ENCODE results near the gene C10orf105. TPM values are rescaled to one million over a fixed set of nuclear protein-coding genes. Genes with fewer than 3 reads are reported as not detected.
A peak's percentile ranks its signal among the peaks of the same experiment; 100 is the strongest.

Gene C10orf105, protein sequence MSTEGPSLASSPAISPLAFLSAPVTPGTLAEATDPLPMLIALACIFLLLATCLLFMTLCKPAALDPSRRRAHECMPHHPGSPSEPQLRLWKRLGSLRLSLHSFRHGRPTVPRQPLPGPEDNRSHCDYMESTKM
- total RNA-seq, result under 1 TPM; 0.14 to 0.52 (median 0.40) TPM
- 0.25 TPM for total RNA-seq (2013)

DNA sequence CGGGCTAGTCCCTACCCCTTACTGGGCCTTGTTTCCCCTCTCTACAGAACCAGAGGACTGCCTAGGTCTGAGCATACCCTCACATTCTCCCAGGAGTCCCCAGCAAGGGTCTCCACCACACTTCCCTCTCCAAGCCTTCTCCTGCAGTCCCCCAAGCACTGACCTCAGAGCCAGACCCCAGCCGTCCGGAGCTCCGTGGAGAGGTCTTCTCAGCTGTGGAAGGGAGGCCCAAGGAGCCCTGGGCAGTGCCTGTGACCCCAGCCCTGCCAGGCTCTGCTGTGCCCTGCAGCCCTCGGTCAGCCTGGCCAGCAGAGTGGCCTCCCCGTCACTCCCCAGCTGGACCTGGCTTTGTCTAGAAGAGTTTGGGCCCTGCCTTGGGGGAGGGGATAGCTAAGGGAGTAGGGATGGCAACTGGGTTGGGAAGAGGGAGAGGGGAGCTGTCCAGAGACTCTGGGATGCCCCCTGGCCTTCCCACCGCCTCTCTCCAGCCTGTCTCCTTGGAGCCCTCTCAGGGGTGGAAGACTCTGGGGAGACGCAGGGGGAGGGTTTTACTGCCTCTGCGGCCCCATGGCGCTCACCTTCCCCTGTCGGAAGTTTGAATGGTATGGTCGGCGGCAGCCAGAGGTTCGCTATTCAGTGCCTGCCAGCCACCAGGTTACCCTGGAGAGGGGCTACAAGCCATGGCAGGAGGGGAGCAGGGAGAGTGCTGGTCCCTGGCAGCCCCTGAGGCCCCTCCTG lies at the start of gene C10orf105:
Gene C10orf105 (minus strand): TSS at position 315 of the 738 bp plus-strand sequence. CDS start 3,441 bp downstream, outside the sequence.
- Histone ChIP-seq H3K9me3 (ENCODE audit: control insufficient read depth, insufficient read depth, low read length) (no peaks in the 10 kb centered on the region), H3K27ac (ENCODE audit: low read length) (no peak within 1 kb of the TSS), H3K4me1 (ENCODE audit: control insufficient read depth, insufficient read depth, low read length) (peaks cover 29% of the 10 kb centered on the region), H3K27me3 (ENCODE audit: control insufficient read depth, insufficient read depth, low read length) (no peaks in the 10 kb centered on the region), H3K36me3 (ENCODE audit: control insufficient read depth, insufficient read depth, low read length) (no peaks in the 10 kb centered on the region), H3K4me3 (ENCODE audit: low read length) (no peak within 1 kb of the TSS)
- TF ChIP-seq, protein P1, sequence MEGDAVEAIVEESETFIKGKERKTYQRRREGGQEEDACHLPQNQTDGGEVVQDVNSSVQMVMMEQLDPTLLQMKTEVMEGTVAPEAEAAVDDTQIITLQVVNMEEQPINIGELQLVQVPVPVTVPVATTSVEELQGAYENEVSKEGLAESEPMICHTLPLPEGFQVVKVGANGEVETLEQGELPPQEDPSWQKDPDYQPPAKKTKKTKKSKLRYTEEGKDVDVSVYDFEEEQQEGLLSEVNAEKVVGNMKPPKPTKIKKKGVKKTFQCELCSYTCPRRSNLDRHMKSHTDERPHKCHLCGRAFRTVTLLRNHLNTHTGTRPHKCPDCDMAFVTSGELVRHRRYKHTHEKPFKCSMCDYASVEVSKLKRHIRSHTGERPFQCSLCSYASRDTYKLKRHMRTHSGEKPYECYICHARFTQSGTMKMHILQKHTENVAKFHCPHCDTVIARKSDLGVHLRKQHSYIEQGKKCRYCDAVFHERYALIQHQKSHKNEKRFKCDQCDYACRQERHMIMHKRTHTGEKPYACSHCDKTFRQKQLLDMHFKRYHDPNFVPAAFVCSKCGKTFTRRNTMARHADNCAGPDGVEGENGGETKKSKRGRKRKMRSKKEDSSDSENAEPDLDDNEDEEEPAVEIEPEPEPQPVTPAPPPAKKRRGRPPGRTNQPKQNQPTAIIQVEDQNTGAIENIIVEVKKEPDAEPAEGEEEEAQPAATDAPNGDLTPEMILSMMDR (IDR thresholded peaks at IDR 0.05), result no peak
- H3K9me3 Mint-ChIP-seq, result no peaks in the 10 kb centered on the region
- peaks cover 0 to 27% of the 10 kb centered on the region in 2 donors for H3K4me1 Mint-ChIP-seq
- WGBS (ENCODE audit: insufficient coverage), result 97% methylated on average over 14 of the region's 14 CpGs
- no peak for ATAC-seq
- no peaks in the 10 kb centered on the region for H3K36me3 Mint-ChIP-seq
- no peak within 1 kb of the TSS for H3K27ac Mint-ChIP-seq
- DNase-seq, result no peak
- no peaks in the 10 kb centered on the region for H3K27me3 Mint-ChIP-seq (ENCODE audit: low read depth in 2 of 2)
- H3K4me3 Mint-ChIP-seq, result no peak within 1 kb of the TSS
- intact Hi-C loops (cut with micrococcal nuclease), result no loop called here

DNA sequence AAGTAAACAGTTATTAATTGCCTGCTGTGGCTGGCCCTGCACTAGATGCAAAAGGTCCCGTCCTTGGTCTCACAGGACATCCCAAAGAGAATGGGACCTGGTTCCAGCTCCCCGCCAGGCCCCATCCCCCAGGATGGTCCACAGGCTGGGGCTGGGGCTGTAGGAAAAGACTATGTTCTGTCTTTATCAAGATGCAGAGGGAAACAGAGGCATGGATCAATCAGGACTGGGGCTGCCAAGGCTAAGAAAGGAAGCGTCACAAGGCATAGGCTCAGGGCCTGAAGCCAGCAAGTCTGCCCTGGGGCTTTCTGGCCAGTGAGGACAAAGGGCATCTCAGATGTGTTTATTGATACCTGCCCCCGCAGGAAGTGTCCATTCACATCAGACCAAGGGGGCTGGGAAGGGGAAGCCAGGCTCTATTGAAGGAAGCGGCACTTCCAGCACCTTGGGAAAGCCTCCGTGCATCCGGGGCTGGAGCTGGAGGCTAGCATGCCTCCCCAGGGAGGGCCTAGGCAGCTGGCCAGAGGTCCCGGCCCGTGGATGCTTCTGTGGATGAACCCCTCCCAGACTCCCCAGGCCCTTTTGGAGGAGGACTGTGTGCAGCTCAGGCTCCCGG lies 48.0 kb upstream of the C10orf105 start:
- WGBS (ENCODE audit: insufficient coverage), result 77% methylated on average over 10 of the region's 10 CpGs
- Mint-ChIP-seq H3K4me1 (peaks cover 85 to 93% of the 10 kb centered on the region in 2 donors), H3K9me3 (no peaks in the 10 kb centered on the region), H3K4me3 (peak overlapping the region; percentile 89), H3K36me3 (no peaks in the 10 kb centered on the region), H3K27me3 (ENCODE audit: low read depth in 2 of 2) (no peaks in the 10 kb centered on the region), H3K27ac (peak overlapping the region; percentile 98)
- Histone ChIP-seq H3K27me3 (ENCODE audit: control insufficient read depth, insufficient read depth, low read length) (no peaks in the 10 kb centered on the region), H3K27ac (ENCODE audit: low read length) (peak overlapping the region; percentile 96), H3K4me3 (ENCODE audit: low read length) (no peak overlapping the region), H3K36me3 (ENCODE audit: control insufficient read depth, insufficient read depth, low read length) (peaks cover 49% of the 10 kb centered on the region), H3K9me3 (ENCODE audit: control insufficient read depth, insufficient read depth, low read length) (no peaks in the 10 kb centered on the region), H3K4me1 (ENCODE audit: control insufficient read depth, insufficient read depth, low read length) (peaks cover 93% of the 10 kb centered on the region)
- TF ChIP-seq, protein P1 (IDR thresholded peaks at IDR 0.05), result no peak
- ATAC-seq (no peak), DNase-seq (no peak)
- intact Hi-C loops (cut with micrococcal nuclease), result loop anchor here (2.0 kb wide), 1 partner anchor 19 kb away; no protein-coding TSS in a partner anchor

DNA sequence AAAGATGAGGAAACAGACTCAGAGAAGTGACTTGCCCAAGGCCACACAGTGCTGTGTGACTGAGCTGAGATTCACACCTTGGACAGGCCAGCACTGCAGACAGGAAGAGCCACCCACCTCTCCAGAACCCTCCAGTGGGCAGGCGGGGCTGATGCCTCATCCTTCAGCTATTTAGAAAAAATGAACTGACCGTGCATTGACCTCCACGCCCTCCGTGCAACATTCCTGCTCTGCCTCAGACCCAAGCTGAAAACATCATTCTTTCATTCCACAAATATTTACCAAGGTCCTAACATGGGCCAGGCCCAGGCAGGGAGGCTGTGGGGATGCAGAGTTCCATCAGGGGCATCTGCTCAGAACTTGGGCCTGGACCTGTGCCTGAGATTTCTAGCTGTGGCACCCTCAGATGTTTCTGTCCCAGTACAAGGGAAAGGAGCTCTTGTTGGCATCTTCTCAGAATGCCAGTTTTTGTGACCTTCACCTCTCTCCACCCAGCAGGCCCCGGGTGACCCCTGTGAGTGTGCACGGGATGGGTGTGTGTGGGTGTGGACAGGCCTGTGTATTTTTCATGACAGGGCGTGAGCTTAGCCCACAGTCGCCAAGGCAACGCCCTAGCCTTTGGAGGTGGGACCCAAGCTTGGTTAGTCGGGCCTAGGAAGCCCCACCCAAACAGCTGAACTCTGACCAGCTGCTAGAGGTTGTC lies 47.3 kb upstream of the C10orf105 start:
- Histone ChIP-seq H3K36me3 (ENCODE audit: control insufficient read depth, insufficient read depth, low read length) (peaks cover 56% of the 10 kb centered on the region), H3K9me3 (ENCODE audit: control insufficient read depth, insufficient read depth, low read length) (no peaks in the 10 kb centered on the region), H3K27me3 (ENCODE audit: control insufficient read depth, insufficient read depth, low read length) (no peaks in the 10 kb centered on the region), H3K27ac (ENCODE audit: low read length) (peak overlapping the region; percentile 96), H3K4me1 (ENCODE audit: control insufficient read depth, insufficient read depth, low read length) (peaks cover 93% of the 10 kb centered on the region), H3K4me3 (ENCODE audit: low read length) (no peak overlapping the region)
- Mint-ChIP-seq H3K4me1 (peaks cover 85 to 93% of the 10 kb centered on the region in 2 donors), H3K27ac (peak overlapping the region; percentile 98), H3K4me3 (peak overlapping the region; percentile 89), H3K36me3 (no peaks in the 10 kb centered on the region), H3K9me3 (no peaks in the 10 kb centered on the region), H3K27me3 (ENCODE audit: low read depth in 2 of 2) (no peaks in the 10 kb centered on the region)
- intact Hi-C loops (cut with micrococcal nuclease), result no loop called here
- peak in 1 of 2 donors; percentile 51 for DNase-seq
- TF ChIP-seq, protein P1 (IDR thresholded peaks at IDR 0.05), result no peak
- 36% methylated on average over 8 of the region's 10 CpGs for WGBS (ENCODE audit: insufficient coverage)
- ATAC-seq, result peak; percentile 34 to 52 (median 47)

Data from natural killer cell (primary cell).